ENCODE measurements around the gene DCAF8L2.

DNA sequence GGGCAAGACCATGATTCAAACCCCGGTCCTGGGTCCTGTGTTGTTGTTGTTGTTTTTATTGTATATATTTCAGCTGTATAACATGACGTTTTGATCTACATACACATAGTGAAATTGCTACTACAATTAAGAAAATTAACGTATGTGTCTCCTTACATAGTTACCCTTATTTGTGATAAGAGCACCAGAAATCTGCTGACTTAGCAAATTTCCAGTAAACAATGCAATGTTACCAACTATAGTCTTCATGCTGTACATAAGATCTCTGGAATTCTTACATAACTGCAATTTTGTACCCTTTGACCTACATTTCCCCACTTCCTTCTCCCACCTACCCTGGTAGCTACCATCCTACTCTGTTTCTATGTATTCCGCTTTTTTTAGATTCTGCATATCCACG lies 141.8 kb downstream of the DCAF8L2 start:
- TF ChIP-seq FOXA1 (IDR thresholded peaks at IDR 0.05) (no peak), ARNT (IDR thresholded peaks at IDR 0.05) (no peak), SP1 (IDR thresholded peaks at IDR 0.05) (no peak), HDGF (IDR thresholded peaks at IDR 0.05; ENCODE audit: borderline replicate concordance) (no peak), FOXK2 (IDR thresholded peaks at IDR 0.05) (no peak), TARDBP (IDR thresholded peaks at IDR 0.05) (no peak), FOXM1 (IDR thresholded peaks at IDR 0.05; ENCODE audit: borderline replicate concordance) (no peak), BHLHE40 (IDR thresholded peaks at IDR 0.05; ENCODE audit: borderline replicate concordance) (no peak), ELF4 (IDR thresholded peaks at IDR 0.05) (no peak), CTBP1 (IDR thresholded peaks at IDR 0.05; ENCODE audit: borderline replicate concordance) (no peak), LEF1 (IDR thresholded peaks at IDR 0.05; ENCODE audit: borderline replicate concordance) (no peak), SUZ12 (IDR thresholded peaks at IDR 0.05) (no peak)
- TF ChIP-seq, protein P1, sequence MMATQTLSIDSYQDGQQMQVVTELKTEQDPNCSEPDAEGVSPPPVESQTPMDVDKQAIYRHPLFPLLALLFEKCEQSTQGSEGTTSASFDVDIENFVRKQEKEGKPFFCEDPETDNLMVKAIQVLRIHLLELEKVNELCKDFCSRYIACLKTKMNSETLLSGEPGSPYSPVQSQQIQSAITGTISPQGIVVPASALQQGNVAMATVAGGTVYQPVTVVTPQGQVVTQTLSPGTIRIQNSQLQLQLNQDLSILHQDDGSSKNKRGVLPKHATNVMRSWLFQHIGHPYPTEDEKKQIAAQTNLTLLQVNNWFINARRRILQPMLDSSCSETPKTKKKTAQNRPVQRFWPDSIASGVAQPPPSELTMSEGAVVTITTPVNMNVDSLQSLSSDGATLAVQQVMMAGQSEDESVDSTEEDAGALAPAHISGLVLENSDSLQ (IDR thresholded peaks at IDR 0.05): no peak

Measured in HEK293T (cell line).